Tibial artery (tissue), 4 donors: ENCODE data around the gene KRT79.

Experiments used
- DNase-seq, 2 donors: peaks; one replicate each; pipeline ENCODE4 v3.0.0-alpha.2; 2019
- H3K27ac ChIP-seq, 2 donors: fragments of 200-600 bp; sonication (generic) in 1 of 2; 1 replicate in 1 of 2; 2 replicates in 1 of 2; pipeline ENCODE4 v1.5.1; 2018 to 2019; ENCODE audit warnings: mild to moderate bottlenecking in 1 of 2
- H3K27me3 ChIP-seq, 2 donors: fragments of 200-600 bp; sonication (generic) in 1 of 2; one replicate each; pipeline versions ENCODE4 v1.5.1 to v1.6.0; 2016 to 2019
- H3K36me3 ChIP-seq, 3 donors: fragments of 200-600 bp; sonication (generic) in 2 of 3; one replicate each; pipeline ENCODE4 v1.5.1; 2016 to 2019; ENCODE audit warnings: mild to moderate bottlenecking in 2 of 3
- H3K4me1 ChIP-seq, 4 donors: fragments of 200-600 bp; sonication (generic) in 2 of 4; 1 replicate in 3 of 4; 2 replicates in 1 of 4; pipeline ENCODE4 v1.5.1; 2016 to 2019
- H3K4me3 ChIP-seq, 2 donors: fragments of 200-600 bp; sonication (generic) in 1 of 2; 1 replicate in 1 of 2; 2 replicates in 1 of 2; pipeline ENCODE4 v1.5.1; 2018 to 2019; ENCODE audit warnings: mild to moderate bottlenecking in 2 of 2
- H3K9me3 ChIP-seq, 3 donors: fragments of 200-600 bp; sonication (generic) in 1 of 3; one replicate each; pipeline ENCODE4 v1.5.1; 2016 to 2019
- intact Hi-C: fragments of 100-400 bp; cut with DNase I; formaldehyde crosslinking; loops from one replicate; pipeline ENCODE4 v1.15.0; 2023; ENCODE audit warnings: low total_unique reads
- TF ChIP-seq, protein P1 (sequence below), 2 experiments: fragments of 200-600 bp in 1 of 2; fragments of 450-650 bp in 1 of 2; IDR thresholded peaks; one replicate each; pipeline ENCODE4 v1.5.1; 2017 to 2019; ENCODE audit warnings: antibody characterized with exemption in 2 of 2, mild to moderate bottlenecking in 1 of 2, moderate library complexity in 1 of 2

Gene KRT79

DNA sequence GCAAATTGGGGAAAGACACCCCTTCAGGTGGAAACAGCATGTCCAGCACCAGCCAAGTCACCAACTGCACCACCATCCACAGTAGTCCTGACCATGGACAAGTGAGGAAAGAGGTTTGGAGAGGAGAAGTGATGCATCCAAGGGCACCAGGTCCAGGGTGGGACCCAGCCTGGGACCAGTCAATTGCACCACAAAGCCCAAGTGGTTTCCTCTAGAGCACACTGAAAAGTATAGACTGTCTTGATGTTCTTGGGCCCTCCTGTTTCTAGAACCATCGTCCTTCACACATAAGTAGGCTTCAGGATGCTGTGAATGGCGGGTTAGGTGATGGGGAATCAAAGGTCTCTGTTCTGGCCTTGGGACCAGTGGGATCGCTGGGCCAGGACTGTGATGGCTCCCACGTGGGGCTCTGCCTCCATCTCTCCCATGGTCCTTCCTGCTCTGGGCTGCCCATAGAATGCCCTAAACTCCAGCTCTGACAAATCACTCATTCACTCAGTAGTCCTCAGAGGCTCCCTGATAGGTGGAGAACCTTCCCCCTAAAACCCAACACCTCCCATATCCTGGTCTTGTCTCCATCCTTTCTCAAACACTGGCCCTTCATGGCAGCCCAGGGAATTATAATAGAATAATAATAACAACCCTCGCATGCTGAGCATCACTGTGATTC, 9.2 kb downstream of the KRT79 start:
- Histone ChIP-seq H3K36me3 (no peaks in the 10 kb centered on the region), H3K4me3 (no peak overlapping the region), H3K9me3 (no peaks in the 10 kb centered on the region), H3K27me3 (no peaks in the 10 kb centered on the region), H3K27ac (no peak overlapping the region), H3K4me1 (peaks cover 0 to 10% (median 4%) of the 10 kb centered on the region in 4 donors)
- TF ChIP-seq, protein P1, sequence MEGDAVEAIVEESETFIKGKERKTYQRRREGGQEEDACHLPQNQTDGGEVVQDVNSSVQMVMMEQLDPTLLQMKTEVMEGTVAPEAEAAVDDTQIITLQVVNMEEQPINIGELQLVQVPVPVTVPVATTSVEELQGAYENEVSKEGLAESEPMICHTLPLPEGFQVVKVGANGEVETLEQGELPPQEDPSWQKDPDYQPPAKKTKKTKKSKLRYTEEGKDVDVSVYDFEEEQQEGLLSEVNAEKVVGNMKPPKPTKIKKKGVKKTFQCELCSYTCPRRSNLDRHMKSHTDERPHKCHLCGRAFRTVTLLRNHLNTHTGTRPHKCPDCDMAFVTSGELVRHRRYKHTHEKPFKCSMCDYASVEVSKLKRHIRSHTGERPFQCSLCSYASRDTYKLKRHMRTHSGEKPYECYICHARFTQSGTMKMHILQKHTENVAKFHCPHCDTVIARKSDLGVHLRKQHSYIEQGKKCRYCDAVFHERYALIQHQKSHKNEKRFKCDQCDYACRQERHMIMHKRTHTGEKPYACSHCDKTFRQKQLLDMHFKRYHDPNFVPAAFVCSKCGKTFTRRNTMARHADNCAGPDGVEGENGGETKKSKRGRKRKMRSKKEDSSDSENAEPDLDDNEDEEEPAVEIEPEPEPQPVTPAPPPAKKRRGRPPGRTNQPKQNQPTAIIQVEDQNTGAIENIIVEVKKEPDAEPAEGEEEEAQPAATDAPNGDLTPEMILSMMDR (IDR thresholded peaks at IDR 0.05), result no peak
- DNase-seq, result no peak
- intact Hi-C loops, result no loop called here

DNA sequence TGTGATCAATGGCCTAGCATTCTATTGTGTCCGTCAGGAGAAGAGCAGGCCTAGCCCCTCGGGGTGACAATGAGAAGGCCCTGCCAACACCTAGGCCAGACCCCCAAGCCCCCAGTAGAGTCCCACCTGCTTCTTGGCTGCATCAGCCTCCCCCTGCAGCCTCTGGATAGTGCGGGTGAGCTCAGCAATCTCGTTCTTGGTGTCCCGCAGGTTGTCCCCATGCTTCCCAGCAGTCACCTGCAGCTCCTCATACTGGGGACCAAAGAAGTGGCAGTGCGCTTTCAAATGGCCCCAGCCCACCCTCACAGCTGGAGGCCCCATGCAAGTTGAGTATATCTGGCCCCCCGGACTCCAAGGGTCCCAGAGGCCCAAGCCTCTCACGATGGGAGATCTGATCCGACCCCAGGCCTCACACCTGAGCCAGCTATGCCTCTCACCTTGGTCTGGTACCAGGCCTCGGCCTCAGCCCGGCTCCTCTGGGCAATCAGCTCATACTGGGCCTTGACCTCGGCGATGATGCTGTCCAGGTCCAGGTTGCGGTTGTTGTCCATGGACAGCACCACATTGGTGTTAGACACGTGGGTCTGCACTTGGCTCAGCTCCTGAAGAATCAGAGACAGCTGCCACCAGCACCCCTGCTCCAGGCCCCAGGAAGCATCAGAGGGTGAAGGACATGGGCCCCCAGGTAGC, 10.2 kb downstream of the KRT79 start:
- TF ChIP-seq, protein P1 (IDR thresholded peaks at IDR 0.05), result no peak
- intact Hi-C loops, result no loop called here
- H3K4me1 ChIP-seq, result peaks cover 0 to 10% (median 4%) of the 10 kb centered on the region in 4 donors

DNA sequence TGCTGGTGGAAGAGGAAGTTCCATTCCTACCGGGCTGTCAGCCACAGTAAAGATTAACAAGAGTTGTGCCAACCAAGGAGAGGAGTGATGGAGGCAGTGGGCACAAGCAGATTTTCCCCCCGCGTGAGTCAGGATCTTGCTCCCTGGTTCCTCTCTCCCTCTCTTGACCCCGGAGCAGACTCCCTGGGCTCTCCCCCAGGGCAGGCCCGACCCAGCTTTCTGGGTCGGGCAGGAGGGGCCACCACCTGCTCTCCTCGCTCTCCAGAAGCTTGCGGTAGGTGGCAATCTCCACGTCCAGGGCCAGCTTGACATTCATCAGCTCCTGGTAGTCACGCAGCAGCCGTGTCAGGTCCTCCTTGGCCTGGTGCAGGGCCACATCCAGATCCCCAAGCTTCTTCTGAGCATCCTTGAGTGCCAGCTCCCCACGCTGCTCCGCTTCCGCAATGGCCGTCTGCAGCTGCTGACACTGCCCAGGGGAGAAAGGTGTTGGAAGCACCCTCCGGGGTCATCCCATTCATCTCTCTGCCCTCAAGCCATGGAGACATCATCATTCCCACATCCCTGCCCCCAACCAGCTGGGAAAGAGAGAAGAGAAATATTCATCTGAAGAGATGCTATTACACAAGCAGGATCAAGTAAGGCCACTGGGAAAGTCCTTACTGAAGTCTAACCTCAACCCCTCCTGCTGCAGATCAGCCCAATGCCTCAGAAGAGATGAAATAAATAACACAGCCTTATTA, 11.2 kb downstream of the KRT79 start:
- DNase-seq, result no peak
- Histone ChIP-seq H3K27ac (no peak overlapping the region), H3K4me3 (no peak overlapping the region), H3K9me3 (no peaks in the 10 kb centered on the region), H3K4me1 (peaks cover 0 to 10% (median 4%) of the 10 kb centered on the region in 4 donors), H3K36me3 (no peaks in the 10 kb centered on the region), H3K27me3 (peaks cover 0 to 6% of the 10 kb centered on the region in 2 donors)
- intact Hi-C loops, result no loop called here
- TF ChIP-seq, protein P1 (IDR thresholded peaks at IDR 0.05), result no peak

More for the DNA sequence above, 10.2 kb downstream of the KRT79 start:
- H3K4me3 ChIP-seq, result no peak overlapping the region
- no peaks in the 10 kb centered on the region for H3K9me3 ChIP-seq
- no peak overlapping the region for H3K27ac ChIP-seq
- DNase-seq, result no peak
- H3K36me3 ChIP-seq, result no peaks in the 10 kb centered on the region
- H3K27me3 ChIP-seq, result no peaks in the 10 kb centered on the region

DNA sequence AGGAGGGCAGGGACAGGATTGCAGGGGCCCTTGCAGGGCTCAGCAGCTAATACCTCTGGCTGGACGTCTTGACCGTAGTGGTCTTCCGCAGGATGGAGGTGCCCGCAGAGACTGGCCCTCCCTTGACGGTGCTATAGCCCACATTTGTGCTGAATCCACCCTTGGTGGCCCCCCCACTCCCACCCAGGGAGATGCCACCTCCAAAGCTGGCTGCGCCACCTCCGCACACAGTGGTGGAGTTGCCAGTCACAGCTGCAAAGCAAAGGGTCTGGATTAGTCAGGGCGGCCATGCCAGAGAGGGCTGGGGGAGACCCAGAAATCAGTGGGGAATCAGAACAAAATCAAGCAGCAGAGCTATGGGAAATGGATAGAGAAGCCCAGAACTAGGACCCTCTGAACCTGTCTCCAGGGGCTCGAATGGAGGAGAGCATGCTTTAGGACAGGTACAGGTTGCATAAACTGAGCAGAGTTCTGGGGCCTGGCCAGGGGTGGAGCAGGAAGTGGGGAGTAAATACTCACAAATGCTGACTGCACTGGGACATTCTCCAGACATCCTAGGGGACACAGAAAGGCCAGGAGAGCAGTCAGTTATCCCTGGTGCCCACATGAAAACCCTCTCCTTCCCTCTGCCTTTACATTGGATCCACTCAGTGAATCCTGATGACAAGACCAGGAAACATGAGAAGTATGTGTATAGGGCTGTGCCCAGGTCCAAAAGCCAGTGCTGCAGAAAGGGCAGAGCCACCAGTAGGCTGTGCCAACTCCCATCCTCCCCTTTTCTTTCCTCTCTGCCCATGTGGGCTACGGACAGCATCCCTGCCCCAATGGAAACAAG, 12.1 kb downstream of the KRT79 start:
- TF ChIP-seq, protein P1 (IDR thresholded peaks at IDR 0.05), result no peak
- Histone ChIP-seq H3K27ac (no peak overlapping the region), H3K27me3 (peaks cover 0 to 11% of the 10 kb centered on the region in 2 donors), H3K9me3 (no peaks in the 10 kb centered on the region), H3K4me3 (no peak overlapping the region), H3K4me1 (peaks cover 0 to 10% (median 4%) of the 10 kb centered on the region in 4 donors), H3K36me3 (no peaks in the 10 kb centered on the region)
- intact Hi-C loops, result no loop called here
- no peak for DNase-seq

DNA sequence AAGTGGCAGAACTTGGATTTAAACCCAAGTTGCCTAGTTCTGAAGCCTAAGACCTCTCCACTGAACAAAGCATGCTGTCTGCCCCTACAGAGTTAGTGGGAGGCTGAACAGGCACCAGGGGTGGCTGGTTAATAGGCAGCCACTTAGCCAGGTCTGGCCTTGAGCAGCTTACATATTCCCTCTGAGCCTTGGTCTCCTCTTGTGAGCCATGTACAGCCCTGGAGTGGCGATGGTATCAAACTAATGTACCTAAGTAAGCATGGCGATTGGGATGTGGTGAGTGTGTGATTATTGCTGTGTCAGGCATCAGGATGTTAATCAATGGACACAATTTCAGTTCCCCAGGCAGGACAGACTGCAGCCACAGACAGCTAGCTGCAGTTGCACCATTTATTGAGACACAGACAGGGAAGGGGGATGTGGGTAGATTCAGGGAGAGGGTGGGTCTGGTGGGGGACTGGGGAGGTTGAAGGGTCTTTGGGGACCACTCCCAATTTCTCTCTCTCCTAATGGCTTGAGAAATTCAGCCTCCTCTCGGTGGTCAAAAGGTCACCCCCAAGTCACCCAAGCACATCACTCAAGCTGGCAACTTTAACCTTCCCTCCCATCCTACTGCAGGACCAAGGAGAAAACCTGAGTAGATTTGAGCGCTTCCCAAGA, 12.9 kb downstream of the KRT79 start:
- H3K27ac ChIP-seq, result no peak overlapping the region
- intact Hi-C loops, result no loop called here
- H3K36me3 ChIP-seq, result no peaks in the 10 kb centered on the region
- H3K9me3 ChIP-seq, result no peaks in the 10 kb centered on the region
- no peak for DNase-seq
- peaks cover 0 to 10% (median 4%) of the 10 kb centered on the region in 4 donors for H3K4me1 ChIP-seq
- TF ChIP-seq, protein P1 (IDR thresholded peaks at IDR 0.05), result no peak
- H3K4me3 ChIP-seq, result no peak overlapping the region
- peaks cover 0 to 13% of the 10 kb centered on the region in 2 donors for H3K27me3 ChIP-seq
